Measurements from ENCODE around the gene GADD45G.
A peak's percentile ranks its signal among the peaks of the same experiment; 100 is the strongest.

Gene GADD45G

DNA sequence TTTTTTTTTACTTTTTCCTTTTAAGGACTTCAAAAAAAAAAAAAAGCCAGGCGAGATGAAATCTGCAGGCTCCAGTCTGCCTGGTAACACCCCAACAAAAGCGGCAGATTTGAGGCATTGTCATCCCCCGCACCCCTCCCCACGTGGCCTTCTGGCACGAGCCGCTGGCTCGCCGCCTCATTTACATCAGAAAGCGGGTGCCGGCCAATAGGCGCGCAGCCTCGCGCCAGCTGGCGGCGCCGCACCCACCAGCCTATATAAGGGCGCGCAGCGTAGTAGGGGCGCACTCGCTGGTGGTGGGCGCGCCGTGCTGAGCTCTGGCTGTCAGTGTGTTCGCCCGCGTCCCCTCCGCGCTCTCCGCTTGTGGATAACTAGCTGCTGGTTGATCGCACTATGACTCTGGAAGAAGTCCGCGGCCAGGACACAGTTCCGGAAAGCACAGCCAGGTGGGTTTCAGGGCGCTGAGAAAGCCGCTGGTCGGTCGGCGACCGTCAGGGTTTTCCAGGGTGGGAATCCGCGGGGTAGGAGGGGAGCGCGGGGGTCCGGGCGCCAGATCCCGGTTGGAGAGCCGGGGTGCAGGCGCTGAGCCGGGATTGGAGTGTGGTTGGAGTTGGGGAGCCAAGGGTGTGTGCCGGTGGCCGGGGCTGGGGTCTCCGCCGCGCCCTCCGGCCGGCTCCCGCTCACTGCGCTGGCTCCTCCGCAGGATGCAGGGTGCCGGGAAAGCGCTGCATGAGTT lies at the start of gene GADD45G:
Gene GADD45G, plus strand, starts transcription at position 284 of the 736 bp plus-strand sequence. Its CDS starts 110 bp downstream, at position 394.
- DNase-seq, result peak; percentile 76

DNA sequence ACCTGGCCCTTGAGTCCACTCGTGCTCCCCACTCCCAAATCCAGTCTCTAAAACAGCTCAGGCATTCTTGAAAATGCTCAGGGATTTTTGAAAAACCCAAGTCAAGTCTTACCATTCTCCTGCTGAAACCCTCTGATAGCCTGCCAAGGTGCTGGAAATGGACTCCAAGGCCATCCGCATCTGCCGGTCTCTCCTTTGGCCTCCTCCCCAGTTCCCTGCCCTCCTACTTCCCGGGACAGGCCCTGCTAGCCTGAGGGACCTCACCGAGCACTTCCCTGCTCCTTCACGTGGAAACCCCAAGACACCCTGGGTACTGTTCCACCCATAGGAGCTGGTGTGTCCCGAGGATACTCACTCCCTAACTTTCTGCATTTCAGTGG lies 49.8 kb upstream of the GADD45G start:
- no peak for DNase-seq

DNA sequence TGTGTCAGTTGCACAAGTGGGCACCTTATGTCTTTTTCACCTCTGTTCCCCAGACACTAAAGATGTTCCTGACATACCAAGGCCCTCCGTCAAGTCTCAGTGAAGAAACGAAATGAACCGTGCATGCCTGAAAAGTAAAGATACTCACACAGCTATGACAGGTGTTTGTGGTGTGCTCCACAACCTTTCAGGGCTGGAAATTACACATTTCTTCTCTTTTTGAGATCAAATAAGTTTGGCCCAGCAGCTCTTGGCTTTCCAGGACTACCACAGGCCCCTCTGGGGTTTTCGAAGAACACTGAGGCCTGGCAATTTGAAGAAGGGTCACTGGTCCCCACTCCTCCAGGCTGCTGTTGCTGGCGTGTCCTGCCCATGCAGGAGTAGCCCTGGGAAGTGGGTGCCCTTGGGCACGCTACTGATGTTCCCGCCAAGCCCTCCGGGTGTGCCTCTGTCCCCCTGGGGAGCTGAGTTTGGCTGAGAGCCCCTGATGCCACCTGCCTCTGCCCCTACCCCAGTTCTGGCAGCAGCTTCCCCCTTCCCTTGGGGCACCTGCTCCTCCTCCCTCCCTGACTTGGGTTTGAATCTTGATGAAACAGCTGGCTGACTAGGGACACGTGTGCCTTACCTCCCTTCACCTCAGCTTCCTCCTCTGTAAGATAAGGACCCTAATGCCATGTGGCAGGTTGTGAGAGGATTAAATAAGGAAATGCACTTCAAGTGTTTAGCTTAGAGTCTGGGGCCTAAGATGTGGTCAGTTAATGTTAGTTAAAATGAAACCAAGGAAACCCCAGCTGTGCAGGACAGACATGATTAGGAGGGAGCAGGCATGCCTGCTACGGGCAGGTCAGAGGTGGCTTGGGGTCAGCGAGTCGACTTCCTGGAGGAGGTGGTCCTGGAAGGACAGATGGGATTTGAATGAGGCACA lies 49.1 kb upstream of the GADD45G start:
- no peak for DNase-seq

DNA sequence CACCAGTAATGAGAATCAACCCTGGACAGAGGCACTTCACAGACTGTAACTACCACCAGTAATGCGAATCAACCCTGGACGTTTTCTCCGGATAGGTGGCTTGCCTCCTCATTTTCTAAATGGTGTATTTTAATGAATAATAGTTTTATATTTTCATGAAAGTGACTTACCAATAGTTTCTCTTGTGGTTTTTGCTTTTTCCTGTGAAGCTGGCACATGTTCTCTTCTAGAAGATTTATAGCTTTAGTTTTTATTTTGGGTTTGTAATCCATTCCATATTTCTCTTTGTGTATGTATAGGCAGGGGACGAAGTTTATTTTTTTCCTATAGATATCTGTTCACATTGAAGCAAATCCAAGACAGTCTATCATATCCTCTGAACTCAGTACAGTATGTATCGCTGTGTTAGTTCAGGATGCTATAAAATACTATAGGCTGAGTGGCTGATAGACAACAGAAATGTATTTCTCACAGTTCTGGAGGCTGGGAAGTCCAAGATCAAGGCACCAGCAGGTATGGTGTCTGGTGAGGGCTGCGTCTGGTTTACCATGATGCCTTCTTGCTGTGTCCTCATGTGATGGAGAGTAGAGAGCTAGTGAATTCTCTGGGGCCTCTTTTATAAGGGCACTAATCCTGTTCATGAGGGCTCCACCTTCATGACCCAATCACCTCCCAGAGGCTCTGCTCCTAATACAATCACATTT lies 46.5 kb upstream of the GADD45G start:
- no peak for DNase-seq

- DNase-seq, result no peak
Observed at GRCh38 chr9:89558948-89559347, 45.9 kb upstream of the GADD45G start.

- no peak for DNase-seq
Observed at GRCh38 chr9:89562186-89562814, 42.5 kb upstream of the GADD45G start.

GRCh38 chr9:89563571-89564345 lies 41.1 kb upstream of the GADD45G start:
- no peak for DNase-seq

- DNase-seq, result no peak
Observed at GRCh38 chr9:89564346-89564878, 40.4 kb upstream of the GADD45G start.

- no peak for DNase-seq
Observed at GRCh38 chr9:89567649-89568048, 37.2 kb upstream of the GADD45G start.

DNA sequence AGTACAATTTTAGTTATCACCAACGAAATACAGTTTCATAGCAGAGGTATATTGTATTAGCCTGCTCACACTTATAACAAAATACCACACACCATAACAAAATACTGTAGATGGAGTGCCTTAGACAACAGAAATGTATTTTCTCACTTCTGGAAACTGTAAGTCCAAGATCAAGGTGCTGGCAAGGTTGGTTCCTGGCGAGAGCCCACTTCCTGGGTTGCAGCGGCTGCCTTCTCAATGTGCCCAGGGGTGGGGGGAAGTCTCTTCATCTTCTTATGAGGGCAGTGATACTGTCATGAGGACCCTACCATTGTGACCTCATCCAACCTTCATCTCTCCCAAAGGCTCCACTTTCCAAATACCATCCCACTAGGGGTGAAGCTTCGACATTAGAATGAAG lies 30.5 kb upstream of the GADD45G start:
- no peak for DNase-seq

- DNase-seq, result no peak
Observed at GRCh38 chr9:89576404-89576839, 28.4 kb upstream of the GADD45G start.

DNA sequence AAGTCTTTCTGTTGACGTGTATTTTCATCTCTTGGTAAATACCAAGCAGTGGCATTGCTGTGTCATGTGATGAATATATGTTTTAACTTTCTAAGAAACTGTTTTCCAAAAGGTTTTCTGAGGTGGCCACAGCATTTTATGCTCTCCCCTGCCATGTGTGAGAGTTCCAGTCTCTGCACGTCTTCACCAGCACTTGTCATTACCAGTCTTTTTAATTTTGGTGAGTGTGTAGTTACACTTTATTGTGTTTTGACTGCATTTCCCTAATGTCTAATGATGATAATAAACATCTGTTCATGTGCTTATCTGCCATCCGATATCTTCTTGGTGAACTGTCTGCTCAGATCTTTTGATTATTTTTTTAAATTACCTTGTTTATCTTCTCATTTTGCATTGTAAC lies 27.4 kb upstream of the GADD45G start:
- no peak for DNase-seq

- DNase-seq, result no peak
Observed at GRCh38 chr9:89579741-89580385, 24.9 kb upstream of the GADD45G start.

DNA sequence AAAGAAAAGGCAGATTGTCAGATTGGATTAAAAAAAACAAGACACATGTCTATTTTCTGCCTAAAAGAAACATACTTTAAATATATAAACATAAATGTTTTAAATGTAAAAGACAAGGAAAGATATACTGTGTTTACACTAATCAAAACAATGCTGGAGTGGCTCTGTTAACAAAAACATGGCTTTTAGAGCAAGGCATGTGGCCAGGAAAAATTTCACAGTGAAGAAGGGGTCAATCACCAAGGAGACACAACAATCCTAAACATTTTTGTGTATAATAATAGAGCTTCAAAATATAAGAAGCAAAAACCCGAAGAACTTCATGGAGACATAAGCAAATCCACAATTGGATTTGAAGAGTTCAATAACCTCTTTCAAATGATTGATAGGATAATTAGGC lies 18.5 kb upstream of the GADD45G start:
- no peak for DNase-seq

GRCh38 chr9:89588271-89588879 lies 16.4 kb upstream of the GADD45G start:
- no peak for DNase-seq

DNA sequence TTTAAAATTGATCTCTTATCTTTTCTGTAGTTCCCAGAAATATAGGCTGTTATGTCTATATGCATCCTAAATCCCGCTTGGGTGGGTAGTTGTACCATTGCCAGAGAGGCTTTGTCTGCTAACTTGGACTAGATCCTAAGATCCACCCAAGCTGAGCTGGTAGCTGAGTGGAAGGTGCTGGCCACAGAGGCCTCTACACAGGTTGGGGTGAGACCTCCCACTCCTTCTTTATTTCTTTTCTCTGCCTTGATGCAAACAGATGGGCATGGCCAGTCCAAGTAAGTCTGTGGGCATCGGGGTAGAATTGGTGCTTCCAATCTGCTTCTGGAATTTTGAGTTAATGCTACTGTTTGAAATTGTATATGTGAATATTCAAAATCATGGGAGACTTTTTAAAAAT lies 14.4 kb upstream of the GADD45G start:
- DNase-seq, result no peak

- no peak for DNase-seq
Observed at GRCh38 chr9:89591274-89592212, 13.3 kb upstream of the GADD45G start.

- DNase-seq, result no peak
Observed at GRCh38 chr9:89592213-89592815, 12.5 kb upstream of the GADD45G start.
